K562 (cell line): ENCODE data around the gene TAS2R41. TPM values are rescaled to one million over a fixed set of nuclear protein-coding genes. Genes with fewer than 3 reads are reported as not detected.

Experiments
- CLOCK ChIP-seq: fragments of 250-450 bp; sonication (Bioruptor Pico); IDR thresholded peaks from 2 replicates; pipeline ENCODE4 v1.4.0; 2020; ENCODE audit warnings: mild to moderate bottlenecking, moderate library complexity, borderline replicate concordance
- CTBP1 ChIP-seq: fragments of 450-650 bp; IDR thresholded peaks from 2 replicates; pipeline ENCODE4 v1.6.1; 2016; ENCODE audit warnings: borderline replicate concordance
- DMBX1 ChIP-seq: fragments of 250-450 bp; sonication (Bioruptor Pico); IDR thresholded peaks from 2 replicates; pipeline ENCODE4 v1.8.0; 2022; ENCODE audit warnings: inconsistent platforms, mild to moderate bottlenecking, moderate library complexity, borderline replicate concordance
- DPF2 ChIP-seq: fragments of 450-650 bp; IDR thresholded peaks from 2 replicates; pipeline ENCODE4 v1.6.1; 2016
- EP300 ChIP-seq: IDR thresholded peaks from 2 replicates; pipeline ENCODE4 v1.6.1; 2012; ENCODE audit warnings: low read length, improper control_type of control experiment
- KDM1A ChIP-seq, 2 experiments: fragments of 450-650 bp; IDR thresholded peaks; 2 replicates each; pipeline ENCODE4 v1.6.1; 2016; ENCODE audit warnings: mild to moderate bottlenecking in 2 of 2
- MYBL2 ChIP-seq, 2 experiments: fragments of 450-650 bp in 1 of 2; sonication (generic) in 1 of 2; formaldehyde crosslinking in 1 of 2; IDR thresholded peaks; 2 replicates each; pipeline versions ENCODE4 v1.6.1 to v1.8.1; 2017 to 2022; ENCODE audit warnings: borderline replicate concordance in 1 of 2, inconsistent platforms in 1 of 2, low read depth in 1 of 2, mild to moderate bottlenecking in 1 of 2, missing genetic modification reagents in 1 of 2, moderate library complexity in 1 of 2
- NR2C1 ChIP-seq, 2 experiments: fragments of 450-650 bp; IDR thresholded peaks; 2 replicates each; pipeline ENCODE4 v1.6.1; 2017; ENCODE audit warnings: mild to moderate bottlenecking in 2 of 2, antibody characterized with exemption in 1 of 2, inconsistent platforms in 1 of 2, missing compliant biosample characterization in 1 of 2, missing genetic modification characterization in 1 of 2
- POLR2H ChIP-seq: IDR thresholded peaks from 2 replicates; pipeline ENCODE4 v1.6.1; 2016; ENCODE audit warnings: missing genetic modification characterization, low read depth, mild to moderate bottlenecking, control low read depth, missing compliant biosample characterization, moderate library complexity
- RNF2 ChIP-seq: sonication (generic); IDR thresholded peaks from 2 replicates; pipeline ENCODE4 v1.6.1; 2016
- SMAD4 ChIP-seq: fragments of 250-450 bp; sonication (Bioruptor Pico); conservative IDR thresholded peaks from 2 replicates; pipeline ENCODE4 v1.8.0; 2021; ENCODE audit warnings: inconsistent platforms, mild to moderate bottlenecking, moderate library complexity
- SMARCE1 ChIP-seq: fragments of 450-650 bp; IDR thresholded peaks from 2 replicates; pipeline ENCODE4 v1.7.1; 2016; ENCODE audit warnings: mild to moderate bottlenecking
- SREBF1 ChIP-seq: fragments of 150-350 bp; IDR thresholded peaks from 2 replicates; pipeline ENCODE4 v1.6.1; 2014; ENCODE audit warnings: antibody characterized with exemption, low read depth, low read length, borderline replicate concordance
- ZNF197 ChIP-seq: fragments of 200-800 bp; sonication (Bioruptor generic); IDR thresholded peaks from 2 replicates; pipeline ENCODE4 v1.6.1; 2016; ENCODE audit warnings: low read depth, missing genetic modification characterization, missing compliant biosample characterization
- polyA plus RNA-seq, 8 experiments: library from polyadenylated mRNA; depleted of rRNA in 4 of 8; stranded (reverse) in 5 of 8; unstranded in 3 of 8; fragments of >200 nt; fragmentation: Nextera tagmentation in 2 of 8; fragmentation: Illumina TruSeq in 1 of 8; extraction: Ambion mirVana in 2 of 8; extraction: Trizol in 1 of 8; gene quantifications; 2 replicates each; pipeline versions ENCODE4 v1.2.1 to v1.2.3, GENCODE V29; 2011 to 2014; ENCODE audit warnings: inconsistent platforms in 1 of 8, missing spikeins in 1 of 8
- total RNA-seq, 7 experiments: library from RNA; depleted of rRNA in 6 of 7; stranded (reverse); fragments of >200 nt in 6 of 7; fragmentation: Illumina TruSeq in 2 of 7; extraction: Trizol in 2 of 7; gene quantifications; 2 replicates each; pipeline versions ENCODE4 v1.2.1 to v1.2.3, GENCODE V29; 2011 to 2021; ENCODE audit warnings: low replicate concordance in 1 of 7
- TF ChIP-seq, protein P1 (sequence below): fragments of 250-450 bp; sonication (Bioruptor Pico); IDR thresholded peaks from 2 replicates; pipeline ENCODE4 v1.9.0; 2021; ENCODE audit warnings: mild to moderate bottlenecking, inconsistent platforms
- TF ChIP-seq, protein P2 (sequence below): sonication (generic); formaldehyde crosslinking; IDR thresholded peaks from 2 replicates; pipeline ENCODE4 v1.8.1; 2023; ENCODE audit warnings: mild to moderate bottlenecking, missing genetic modification reagents
- TF ChIP-seq, protein P3 (sequence below): fragments of 450-650 bp; IDR thresholded peaks from 2 replicates; pipeline ENCODE4 v1.7.0; 2016; ENCODE audit warnings: borderline replicate concordance
- TF ChIP-seq, protein P4 (sequence below): fragments of 450-650 bp; IDR thresholded peaks from 2 replicates; pipeline ENCODE4 v1.6.1; 2016

Gene TAS2R41
- total and polyA plus RNA-seq, 9 of the 15 experiments (the other 6 are each of a cell fraction or from before 2014, with no cell fraction given): not detected

GRCh38 chr7:143504215-143504936, 26.7 kb downstream of the TAS2R41 start (continued):
- TF ChIP-seq, protein P1, sequence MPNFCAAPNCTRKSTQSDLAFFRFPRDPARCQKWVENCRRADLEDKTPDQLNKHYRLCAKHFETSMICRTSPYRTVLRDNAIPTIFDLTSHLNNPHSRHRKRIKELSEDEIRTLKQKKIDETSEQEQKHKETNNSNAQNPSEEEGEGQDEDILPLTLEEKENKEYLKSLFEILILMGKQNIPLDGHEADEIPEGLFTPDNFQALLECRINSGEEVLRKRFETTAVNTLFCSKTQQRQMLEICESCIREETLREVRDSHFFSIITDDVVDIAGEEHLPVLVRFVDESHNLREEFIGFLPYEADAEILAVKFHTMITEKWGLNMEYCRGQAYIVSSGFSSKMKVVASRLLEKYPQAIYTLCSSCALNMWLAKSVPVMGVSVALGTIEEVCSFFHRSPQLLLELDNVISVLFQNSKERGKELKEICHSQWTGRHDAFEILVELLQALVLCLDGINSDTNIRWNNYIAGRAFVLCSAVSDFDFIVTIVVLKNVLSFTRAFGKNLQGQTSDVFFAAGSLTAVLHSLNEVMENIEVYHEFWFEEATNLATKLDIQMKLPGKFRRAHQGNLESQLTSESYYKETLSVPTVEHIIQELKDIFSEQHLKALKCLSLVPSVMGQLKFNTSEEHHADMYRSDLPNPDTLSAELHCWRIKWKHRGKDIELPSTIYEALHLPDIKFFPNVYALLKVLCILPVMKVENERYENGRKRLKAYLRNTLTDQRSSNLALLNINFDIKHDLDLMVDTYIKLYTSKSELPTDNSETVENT (CRISPR knock-in tag): 0 out of 2 replicates have a peak, but pooled peaks have one; percentile 13
- TF ChIP-seq ZNF197 (CRISPR knock-in tag) (no peak), DPF2 (peak; percentile 100), KDM1A (IDR thresholded peaks at IDR 0.05) (peak; percentile 98), SREBF1 (0 out of 2 replicates have a peak, but pooled peaks have one; percentile 17), CTBP1 (peak; percentile 99), NR2C1 (IDR thresholded peaks at IDR 0.05) (peak; percentile 64), NR2C1 (tag; IDR thresholded peaks at IDR 0.05) (peak; percentile 65), MYBL2 (IDR thresholded peaks at IDR 0.05; ENCODE audit: low read depth) (no peak), MYBL2 (CRISPR knock-in tag; IDR thresholded peaks at IDR 0.05; ENCODE audit: borderline replicate concordance) (no peak), RNF2 (peak; percentile 85; the same call in 1 of the 2 replicates), DMBX1 (CRISPR knock-in tag) (peak; percentile 79; the same call in 1 of the 2 replicates), CLOCK (CRISPR knock-in tag) (no peak), SMARCE1 (peak; percentile 99), POLR2H (no peak), EP300 (peak; percentile 97), SMAD4 (CRISPR knock-in tag) (peak; percentile 95)
- TF ChIP-seq, protein P2, sequence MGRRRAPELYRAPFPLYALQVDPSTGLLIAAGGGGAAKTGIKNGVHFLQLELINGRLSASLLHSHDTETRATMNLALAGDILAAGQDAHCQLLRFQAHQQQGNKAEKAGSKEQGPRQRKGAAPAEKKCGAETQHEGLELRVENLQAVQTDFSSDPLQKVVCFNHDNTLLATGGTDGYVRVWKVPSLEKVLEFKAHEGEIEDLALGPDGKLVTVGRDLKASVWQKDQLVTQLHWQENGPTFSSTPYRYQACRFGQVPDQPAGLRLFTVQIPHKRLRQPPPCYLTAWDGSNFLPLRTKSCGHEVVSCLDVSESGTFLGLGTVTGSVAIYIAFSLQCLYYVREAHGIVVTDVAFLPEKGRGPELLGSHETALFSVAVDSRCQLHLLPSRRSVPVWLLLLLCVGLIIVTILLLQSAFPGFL (CRISPR knock-in tag): 0 out of 2 replicates have a peak, but pooled peaks have one; percentile 91
- TF ChIP-seq, protein P3, sequence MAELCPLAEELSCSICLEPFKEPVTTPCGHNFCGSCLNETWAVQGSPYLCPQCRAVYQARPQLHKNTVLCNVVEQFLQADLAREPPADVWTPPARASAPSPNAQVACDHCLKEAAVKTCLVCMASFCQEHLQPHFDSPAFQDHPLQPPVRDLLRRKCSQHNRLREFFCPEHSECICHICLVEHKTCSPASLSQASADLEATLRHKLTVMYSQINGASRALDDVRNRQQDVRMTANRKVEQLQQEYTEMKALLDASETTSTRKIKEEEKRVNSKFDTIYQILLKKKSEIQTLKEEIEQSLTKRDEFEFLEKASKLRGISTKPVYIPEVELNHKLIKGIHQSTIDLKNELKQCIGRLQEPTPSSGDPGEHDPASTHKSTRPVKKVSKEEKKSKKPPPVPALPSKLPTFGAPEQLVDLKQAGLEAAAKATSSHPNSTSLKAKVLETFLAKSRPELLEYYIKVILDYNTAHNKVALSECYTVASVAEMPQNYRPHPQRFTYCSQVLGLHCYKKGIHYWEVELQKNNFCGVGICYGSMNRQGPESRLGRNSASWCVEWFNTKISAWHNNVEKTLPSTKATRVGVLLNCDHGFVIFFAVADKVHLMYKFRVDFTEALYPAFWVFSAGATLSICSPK: no peak
- TF ChIP-seq, protein P4, sequence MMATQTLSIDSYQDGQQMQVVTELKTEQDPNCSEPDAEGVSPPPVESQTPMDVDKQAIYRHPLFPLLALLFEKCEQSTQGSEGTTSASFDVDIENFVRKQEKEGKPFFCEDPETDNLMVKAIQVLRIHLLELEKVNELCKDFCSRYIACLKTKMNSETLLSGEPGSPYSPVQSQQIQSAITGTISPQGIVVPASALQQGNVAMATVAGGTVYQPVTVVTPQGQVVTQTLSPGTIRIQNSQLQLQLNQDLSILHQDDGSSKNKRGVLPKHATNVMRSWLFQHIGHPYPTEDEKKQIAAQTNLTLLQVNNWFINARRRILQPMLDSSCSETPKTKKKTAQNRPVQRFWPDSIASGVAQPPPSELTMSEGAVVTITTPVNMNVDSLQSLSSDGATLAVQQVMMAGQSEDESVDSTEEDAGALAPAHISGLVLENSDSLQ: peak; percentile 98
